HG02571 (cell line): Measurements from ENCODE around the gene CCDC159.
"Not testable (repeated sequence)": the region's sequence is repeated elsewhere in the genome, so short reads cannot be mapped to it uniquely, and the experiment has no call there.

ENCODE experiments used
- ATAC-seq: cut with Tn5 transposase; IDR thresholded peaks from one replicate; pipeline ENCODE4 v1.9.1; 2021; ENCODE audit warnings: mild to moderate bottlenecking, moderate library complexity; ENCODE audit not compliant: unreplicated experiment

The CCDC159 gene

DNA sequence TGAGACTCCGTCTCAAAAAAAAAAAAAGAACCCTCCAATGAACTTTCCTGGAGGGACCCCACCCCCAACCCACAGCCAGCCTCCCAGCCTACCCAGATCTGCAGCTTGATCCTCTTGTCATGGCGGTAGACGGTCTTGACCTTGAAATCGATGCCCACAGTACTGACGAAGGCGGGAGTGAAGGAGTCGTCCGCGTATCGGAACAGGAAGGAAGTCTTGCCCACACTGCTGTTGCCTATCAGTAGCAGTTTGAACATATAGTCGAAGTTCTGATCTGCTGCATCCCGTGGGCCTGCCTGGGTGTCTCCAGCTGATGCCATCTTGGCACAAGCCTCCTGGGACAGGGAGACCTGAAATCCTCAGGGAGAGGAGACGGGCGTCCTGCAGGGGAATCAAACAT lies 9.2 kb upstream of the CCDC159 start:
- no peak for ATAC-seq

DNA sequence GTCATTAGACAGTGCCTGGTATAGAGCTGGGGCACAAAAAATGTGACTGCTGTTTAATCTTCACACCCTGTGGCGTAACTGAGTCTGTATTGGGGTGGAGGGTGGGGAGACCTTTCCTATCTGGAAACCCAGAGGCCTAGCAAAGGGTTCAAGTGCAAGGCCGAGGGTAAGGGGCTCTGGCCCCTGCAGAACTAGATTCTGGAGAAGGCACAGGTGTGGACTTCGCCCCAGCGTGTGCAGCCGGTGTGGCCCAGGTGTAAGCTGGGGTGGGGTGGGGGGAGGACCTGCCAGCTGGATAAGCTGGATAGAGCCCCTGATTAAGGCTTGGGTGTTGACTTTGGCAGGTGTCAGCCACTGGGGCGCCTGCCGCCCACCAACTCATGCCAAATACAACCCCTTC lies 8.2 kb upstream of the CCDC159 start:
- ATAC-seq = no peak

- no peak for ATAC-seq
Observed at GRCh38 chr19:11338569-11339253, 7.6 kb upstream of the CCDC159 start.

DNA sequence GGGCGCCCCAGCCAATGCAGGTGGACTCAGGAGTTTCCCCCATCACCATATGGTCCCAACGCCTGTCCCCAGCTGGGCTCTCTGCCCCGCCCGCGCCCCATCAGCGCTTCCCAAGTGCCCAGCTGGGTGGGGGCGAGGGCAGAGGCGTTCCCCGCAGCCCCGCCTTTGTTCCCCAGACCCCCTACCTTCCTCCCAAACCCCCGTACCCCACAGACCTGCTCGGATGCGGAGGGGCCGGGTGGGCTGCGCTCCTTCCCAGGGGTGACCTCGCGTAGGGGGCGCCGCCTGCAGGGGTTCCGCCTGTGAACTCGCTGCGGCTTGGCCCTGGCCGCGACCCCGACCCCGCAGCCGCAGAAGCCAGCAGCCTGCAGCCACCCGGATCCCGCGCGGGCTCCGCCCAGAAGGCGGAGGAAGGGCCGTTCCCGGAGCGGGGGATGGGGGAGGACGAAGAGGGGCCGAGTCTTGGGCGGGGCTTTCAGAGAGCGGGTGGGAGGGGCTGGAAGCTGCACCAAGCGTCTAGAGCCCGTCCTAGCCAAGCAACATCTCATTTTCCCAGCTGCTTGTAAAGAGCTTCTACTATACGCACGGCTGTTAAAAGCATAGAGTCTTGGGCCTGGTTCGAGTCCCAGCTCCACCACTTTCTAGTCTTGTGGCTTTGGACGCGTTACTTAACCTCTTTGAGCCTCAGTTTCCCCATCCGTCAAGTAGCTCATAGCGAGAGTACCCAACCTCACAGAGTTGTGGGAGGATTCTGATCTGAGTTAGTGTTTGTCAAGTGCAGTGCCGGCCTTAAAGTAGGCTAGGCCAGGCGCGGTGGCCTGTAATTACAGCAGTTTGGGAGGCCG lies 6.8 kb upstream of the CCDC159 start, which contains the start of gene RAB3D:
Gene RAB3D (minus strand): TSS at position 404 of the 845 bp plus-strand sequence. CDS start 2,258 bp downstream, outside the sequence.
- no peak for ATAC-seq

GRCh38 chr19:11340099-11340467 lies 6.2 kb upstream of the CCDC159 start:
- ATAC-seq = not testable (repeated sequence)

DNA sequence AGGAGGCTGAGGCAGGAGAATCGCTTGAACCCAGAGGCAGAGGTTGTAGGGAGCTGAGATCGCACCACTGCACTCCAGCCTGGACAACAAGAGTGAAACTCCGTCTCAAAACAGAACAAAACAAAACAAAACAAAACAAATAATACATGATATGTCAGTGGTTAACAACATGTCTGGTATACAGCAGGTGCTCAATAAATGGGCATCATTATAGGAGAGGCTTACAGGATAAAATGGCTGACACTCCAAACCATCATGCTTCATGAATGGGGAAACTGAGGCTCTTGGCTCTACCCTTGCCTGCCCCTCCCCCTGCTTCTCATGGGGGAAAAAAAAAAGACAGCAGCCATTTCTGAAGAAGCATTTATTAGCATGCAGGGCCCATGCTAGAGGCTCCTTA lies 3.9 kb upstream of the CCDC159 start:
- no peak for ATAC-seq

- ATAC-seq = no peak
Observed at GRCh38 chr19:11345122-11345803, 1.1 kb upstream of the CCDC159 start.

DNA sequence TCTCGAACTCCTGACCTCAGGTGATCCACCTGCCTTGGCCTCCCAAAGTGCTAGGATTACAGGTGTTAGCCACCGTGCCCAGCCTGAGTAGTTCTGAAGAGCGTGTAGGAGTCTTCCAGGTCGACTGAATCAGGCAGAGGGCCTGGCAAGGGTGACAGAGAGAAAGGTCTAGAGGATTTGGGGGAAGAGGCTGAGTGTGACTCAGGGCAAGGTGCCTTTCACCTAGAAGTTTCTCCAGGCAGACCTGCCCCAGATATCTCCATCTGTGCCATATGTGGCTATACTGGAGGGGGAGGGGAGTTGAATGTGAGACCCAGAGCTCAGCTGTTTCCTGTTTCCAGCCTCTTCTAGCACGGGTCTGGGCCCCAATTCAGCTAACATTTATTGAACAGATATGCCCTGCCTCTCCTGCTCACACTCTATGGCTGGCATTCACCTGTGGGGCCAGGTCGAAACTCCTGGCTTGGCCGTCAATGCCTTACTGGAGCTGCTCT lies 1.3 kb downstream of the CCDC159 start:
- ATAC-seq = no peak

- ATAC-seq = no peak
Observed at GRCh38 chr19:11349171-11349570, 2.9 kb downstream of the CCDC159 start.

DNA sequence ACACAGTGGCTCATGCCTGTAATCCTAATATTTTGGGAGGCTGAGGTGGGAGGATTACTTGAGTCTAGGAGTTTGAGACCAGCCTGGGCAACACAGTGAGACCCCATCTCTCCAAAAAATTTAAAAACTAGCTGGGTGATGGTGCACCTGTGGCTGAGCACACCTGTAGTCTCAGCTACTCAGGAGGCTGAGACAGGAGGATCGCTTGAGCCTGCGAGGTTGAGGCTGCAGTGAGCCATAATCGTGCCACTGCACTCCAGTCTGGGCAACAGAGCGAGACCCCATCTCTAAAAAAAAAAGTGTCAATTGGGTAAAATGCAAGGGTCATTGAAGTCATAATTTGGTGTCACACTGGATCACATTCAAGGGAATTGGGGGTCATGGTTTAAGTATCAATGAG lies 7.8 kb downstream of the CCDC159 start:
- not testable (repeated sequence) for ATAC-seq

GRCh38 chr19:11355160-11356073 lies 9.1 kb downstream of the CCDC159 start, which contains the start of gene PLPPR2:
Gene PLPPR2 (plus strand): TSS chr19:11355432. CDS start chr19:11357674, 2,242 bp downstream.
- no peak for ATAC-seq

- ATAC-seq = no peak
Observed at GRCh38 chr19:11356074-11356397, 9.7 kb downstream of the CCDC159 start.

DNA sequence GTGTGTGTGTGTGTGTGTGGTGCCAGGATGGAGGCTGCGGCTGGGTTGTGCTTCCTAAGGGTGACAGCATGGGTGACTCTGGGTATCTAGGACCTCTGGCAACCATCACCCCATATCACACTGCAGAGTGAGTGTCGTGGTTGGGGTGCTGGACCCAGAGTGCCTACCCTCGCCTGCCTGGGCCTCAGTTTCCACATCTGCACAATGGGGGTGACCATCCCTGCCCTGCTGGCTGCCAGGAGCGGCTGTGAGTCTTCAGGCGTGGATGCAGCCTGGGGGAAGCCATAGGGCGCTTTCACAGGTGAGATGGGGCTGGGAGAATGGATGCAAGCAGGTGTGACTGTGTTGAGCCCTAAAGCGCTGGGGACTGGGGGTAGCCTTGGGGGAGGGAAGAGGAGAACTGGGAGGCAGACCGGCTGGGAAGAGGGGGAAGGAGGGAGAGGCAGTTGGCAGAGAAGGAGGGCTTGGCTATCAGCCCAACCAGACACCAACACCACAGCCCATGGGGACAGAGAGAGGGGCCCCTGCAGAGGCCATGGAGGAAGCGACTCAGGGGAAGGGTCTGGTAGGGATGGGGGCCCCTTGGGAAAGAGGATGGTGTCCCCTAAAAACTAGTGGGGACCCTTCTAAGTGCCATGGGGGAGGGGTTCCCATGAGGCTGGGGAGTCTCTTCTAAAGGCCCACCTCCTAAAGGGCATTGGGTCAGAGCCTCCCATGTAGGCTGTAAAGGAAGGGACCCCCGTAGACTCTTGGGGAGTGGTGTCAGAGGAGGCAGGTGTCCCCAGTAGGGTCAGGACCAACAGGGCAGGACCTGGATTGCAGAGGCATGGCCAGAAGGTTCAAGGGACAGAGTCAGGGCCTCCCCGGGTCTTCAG lies 10.6 kb downstream of the CCDC159 start:
- ATAC-seq = no peak

- ATAC-seq = no peak
Observed at GRCh38 chr19:11359421-11359820, 13.1 kb downstream of the CCDC159 start.

- no peak for ATAC-seq
Observed at GRCh38 chr19:11361037-11361770, 14.9 kb downstream of the CCDC159 start.

DNA sequence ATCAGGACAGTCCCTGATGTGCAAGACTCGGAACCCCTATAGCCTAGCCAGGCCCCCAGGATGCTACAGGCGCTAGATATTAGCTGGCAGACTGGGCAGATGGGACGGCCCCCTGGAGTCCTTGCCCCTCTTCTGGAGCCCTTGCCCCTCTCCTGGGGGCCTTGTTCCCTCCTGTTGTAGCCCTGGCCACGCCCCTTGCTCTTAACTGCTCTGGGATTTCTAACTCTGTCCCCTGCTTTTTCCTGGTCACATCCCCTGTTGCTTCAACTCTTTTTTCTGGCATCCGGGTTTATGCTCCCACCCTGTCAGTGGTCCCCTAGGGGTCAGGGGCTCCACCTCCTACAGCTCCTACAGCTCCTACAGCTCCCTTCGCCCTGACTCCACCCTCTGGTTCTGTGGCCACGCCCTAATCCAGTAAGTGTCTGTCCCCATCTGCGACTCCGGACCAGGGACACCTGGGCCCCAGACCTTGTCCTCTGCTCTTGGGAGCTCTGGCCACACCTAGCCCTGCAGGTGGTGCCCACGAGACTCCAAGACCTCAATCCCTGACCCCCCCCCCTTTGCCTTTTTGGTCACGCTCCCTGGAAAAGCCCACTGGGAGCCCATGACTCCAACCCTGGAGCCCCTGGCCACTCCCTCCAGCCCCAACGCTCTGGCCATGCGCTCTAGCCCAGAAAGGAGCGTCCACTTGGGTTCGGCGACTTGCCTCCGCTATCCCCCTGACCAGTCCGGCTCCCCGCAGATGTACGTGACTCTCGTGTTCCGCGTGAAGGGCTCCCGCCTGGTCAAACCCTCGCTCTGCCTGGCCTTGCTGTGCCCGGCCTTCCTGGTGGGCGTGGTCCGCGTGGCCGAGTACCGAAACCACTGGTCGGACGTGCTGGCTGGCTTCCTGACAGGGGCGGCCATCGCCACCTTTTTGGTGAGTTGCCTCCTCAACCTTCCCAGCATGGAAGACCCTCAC lies 15.7 kb downstream of the CCDC159 start:
- ATAC-seq = no peak

GRCh38 chr19:11363881-11364280 lies 17.6 kb downstream of the CCDC159 start:
- no peak for ATAC-seq
